GM13976 (cell line): Measurements from ENCODE around the gene SLC39A11.

Source experiments
- DNase-seq: peaks from one replicate; pipeline ENCODE4 v3.0.0; 2012; ENCODE audit warnings: low spot score
- in situ Hi-C: fragments of 300-500 bp; cut with MboI; formaldehyde crosslinking; loops from one replicate; pipeline ENCODE4 v1.12.0; 2022; ENCODE audit warnings: low sequenced_read_pairs, mixed read lengths, inconsistent platforms; ENCODE audit not compliant: unreplicated experiment
- TF ChIP-seq, protein P1 (sequence below): IDR thresholded peaks from 2 replicates; pipeline ENCODE4 v1.5.1; 2012; ENCODE audit warnings: borderline replicate concordance, mild to moderate bottlenecking; ENCODE audit not compliant: insufficient read depth; ENCODE audit errors: extremely low read depth, missing control alignments, control extremely low read depth

SLC39A11 gene

DNA sequence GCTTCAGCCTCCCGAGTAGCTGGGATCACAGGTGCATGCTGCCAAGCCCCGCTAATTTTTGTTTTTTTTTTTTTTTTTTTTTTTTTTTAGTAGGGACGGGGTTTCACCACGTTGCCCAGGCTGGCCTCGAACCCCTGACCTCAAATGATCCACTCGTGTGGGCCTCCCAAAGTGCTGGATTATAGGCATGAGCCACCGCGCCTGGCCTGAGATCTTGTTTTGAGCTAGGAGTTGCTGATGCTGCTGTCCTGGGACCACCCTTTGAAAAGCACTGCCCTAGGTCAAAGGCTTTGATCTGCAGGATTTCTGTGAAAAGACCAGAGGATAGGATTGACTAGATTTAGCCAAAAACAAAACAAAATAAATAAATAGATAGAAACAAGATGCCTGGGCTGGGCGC is 798 bp upstream of the SLC39A11 start:
- DNase-seq: no peak
- TF ChIP-seq, protein P1, sequence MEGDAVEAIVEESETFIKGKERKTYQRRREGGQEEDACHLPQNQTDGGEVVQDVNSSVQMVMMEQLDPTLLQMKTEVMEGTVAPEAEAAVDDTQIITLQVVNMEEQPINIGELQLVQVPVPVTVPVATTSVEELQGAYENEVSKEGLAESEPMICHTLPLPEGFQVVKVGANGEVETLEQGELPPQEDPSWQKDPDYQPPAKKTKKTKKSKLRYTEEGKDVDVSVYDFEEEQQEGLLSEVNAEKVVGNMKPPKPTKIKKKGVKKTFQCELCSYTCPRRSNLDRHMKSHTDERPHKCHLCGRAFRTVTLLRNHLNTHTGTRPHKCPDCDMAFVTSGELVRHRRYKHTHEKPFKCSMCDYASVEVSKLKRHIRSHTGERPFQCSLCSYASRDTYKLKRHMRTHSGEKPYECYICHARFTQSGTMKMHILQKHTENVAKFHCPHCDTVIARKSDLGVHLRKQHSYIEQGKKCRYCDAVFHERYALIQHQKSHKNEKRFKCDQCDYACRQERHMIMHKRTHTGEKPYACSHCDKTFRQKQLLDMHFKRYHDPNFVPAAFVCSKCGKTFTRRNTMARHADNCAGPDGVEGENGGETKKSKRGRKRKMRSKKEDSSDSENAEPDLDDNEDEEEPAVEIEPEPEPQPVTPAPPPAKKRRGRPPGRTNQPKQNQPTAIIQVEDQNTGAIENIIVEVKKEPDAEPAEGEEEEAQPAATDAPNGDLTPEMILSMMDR: no peak
- in situ Hi-C loops: no loop called here

DNA sequence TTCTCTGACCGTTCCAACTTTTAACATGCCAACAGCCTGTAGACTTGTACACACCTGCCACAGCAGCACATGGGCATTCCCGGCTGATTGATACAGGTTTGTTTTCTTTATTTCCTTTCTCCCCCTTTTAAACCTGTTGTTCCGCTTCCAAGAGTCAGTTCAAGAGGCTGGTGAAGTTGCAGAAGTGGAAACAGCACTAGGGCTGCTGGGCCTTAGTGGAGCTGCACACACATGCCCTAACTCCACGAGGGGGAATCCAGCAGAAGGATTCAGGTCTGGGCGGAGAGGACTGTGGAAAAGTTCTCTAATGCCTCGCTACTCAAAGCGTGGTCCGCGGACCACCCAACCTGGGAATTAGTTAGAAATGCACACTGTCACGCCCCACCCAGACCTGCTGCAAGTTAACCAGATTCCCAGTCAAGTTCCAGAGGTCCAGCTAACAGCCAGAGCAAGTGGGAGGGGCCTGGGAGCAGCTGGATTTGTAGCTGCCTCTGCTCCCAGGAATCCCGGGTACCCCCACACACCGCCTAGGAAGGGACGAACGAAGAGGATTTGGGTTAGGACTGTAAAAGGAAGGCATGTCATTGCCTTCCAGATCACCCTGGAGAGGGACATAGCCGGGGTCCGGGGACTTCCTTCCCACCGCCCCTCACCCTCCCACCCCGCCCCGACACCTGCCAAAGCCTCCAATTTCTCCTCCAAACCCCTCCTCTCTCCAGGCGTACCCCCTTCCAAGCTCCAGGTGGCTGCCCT is 542 bp downstream of the SLC39A11 start:
- TF ChIP-seq, protein P1: no peak
- peak; percentile 47 for DNase-seq
- in situ Hi-C loops: no loop called here

DNA sequence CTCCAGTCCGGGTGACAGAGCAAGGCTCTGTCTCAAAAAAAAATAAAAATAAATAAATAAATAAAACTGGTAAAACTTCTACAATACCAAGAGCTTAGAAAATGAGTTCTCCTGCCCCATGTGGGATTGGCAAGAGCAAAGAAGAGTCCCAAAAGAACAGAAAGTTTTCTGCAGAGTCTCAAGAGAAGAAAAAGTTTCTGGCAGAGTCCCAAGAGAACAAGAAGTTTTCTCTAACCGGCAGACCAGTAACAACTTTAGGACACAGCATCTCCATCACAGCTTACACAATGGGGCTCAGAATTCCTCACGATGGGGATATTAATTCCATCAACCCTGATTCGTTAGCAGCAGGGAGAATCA is 1.1 kb downstream of the SLC39A11 start:
- TF ChIP-seq, protein P1: no peak
- no peak for DNase-seq
- in situ Hi-C loops: no loop called here

DNA sequence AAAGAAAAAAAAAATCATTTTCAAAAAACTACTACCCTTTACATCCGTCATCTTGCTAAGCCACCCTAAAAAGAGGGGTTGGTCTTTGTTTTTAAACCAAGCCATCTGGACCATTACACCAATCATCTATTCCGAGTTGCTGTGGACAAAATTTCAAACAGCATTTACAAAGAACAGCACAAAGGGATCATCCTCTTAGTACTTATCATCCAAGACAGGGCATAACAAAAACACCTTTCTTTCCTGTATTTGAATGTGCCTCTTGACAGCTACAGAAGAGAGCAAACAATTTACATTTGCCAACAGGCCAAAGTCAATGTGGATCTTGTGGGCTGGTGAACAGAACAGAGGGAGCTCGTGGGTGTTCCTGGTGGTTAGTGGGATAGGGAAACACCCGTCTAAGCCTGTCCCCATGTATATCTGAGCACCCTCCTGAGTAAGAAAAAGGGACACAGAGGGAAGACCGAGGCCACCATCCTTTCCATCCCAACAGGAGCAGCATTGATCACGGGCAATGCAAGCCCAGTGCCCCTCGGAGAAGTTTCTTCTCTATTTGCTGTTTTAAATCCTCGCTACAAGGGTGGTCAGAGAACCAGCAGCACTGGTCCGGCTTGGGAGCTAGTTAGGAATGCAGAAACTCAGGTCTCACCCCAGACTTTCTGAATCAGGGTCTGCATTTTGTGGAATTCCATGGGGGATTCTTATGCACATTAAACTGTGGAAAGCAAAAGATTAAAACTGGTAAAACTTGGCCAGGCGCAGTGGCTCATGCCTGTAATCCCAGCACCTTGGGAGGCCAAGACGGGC is 1.9 kb downstream of the SLC39A11 start:
- in situ Hi-C loops: no loop called here
- no peak for DNase-seq
- TF ChIP-seq, protein P1: no peak

DNA sequence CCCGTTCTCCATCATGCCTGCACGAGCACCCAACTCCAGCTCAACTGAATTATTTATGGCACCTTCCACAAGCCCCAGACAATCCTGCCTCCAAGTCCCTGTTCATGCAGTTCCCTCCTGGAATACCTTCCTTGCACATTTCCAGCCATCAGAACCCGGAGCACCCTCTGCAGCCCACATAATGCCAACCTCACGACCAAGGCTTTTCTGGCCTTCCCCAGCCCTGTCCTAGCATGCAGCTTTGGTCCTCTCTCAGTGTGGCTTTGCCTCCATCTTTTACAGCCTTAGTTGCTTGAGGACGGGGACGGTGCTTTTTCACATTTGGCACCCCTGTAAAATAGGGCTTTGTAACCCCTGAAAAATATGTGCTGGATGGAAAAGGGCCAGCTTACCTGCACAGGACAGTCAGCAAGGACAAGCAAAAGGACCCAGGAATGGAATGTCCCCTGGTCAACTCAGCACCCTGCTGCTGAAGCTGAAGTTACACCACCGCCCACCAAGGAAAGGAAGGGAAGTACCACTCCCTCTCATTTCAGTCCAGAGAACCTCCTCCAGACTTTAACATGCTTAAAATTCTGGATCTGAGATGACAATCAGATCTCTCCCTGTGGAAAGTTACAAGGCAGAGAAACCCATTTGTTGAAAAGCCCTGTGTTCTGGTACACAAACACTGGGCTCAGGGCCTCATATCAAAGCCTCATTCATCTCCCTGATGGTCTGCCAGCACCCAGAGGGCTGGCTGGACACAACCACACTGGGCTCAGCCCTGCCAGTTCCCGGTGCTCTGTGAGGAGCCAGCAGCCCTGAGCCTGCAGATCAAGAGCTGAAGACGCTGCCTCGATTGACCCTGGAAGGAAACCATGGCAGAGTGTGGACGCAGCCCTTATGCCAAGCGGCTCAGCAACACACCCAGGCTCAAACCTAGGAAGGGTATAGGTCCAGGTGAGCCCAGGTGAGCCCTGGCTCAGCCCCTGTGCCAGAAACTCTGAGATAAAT is 2.9 kb downstream of the SLC39A11 start:
- TF ChIP-seq, protein P1: no peak
- DNase-seq: no peak

DNA sequence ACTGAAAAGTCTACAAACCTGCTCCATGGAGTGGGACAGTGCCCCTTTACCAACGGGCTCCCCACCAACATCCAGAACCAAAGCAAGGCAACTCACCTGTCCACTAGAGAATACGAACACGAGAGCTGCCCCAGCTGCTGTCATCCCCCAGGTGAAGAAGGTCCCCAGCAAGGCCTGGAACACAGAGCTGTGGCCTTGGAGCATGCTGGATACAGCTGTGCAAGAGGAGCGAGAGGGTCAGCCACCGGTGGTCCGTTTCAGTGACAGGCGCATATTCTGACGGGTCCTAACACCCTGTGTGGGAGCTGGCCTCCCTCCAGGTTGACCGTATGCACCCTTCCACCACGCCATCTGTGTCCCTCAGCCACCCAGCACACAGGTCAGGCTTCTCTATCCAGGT is 3.9 kb downstream of the SLC39A11 start:
- in situ Hi-C loops: no loop called here
- no peak for DNase-seq
- TF ChIP-seq, protein P1: no peak

More for the DNA sequence above, 2.9 kb downstream of the SLC39A11 start:
- in situ Hi-C loops: no loop called here
